ENCODE results near the gene ALB.

Gene ALB

GRCh38 chr4:73453701-73454005 is 49.6 kb downstream of the ALB start:
- no peak for TF ChIP-seq CTCF (conservative IDR thresholded peaks at IDR 0.05; ENCODE audit: low read depth, low read length)
- no peak overlapping the region for H3K4me3 ChIP-seq (ENCODE audit: low read depth, low read length)
- DNase-seq (ENCODE audit: low read depth): no peak

GRCh38 chr4:73454920-73455319 is 50.8 kb downstream of the ALB start:
- TF ChIP-seq CTCF (conservative IDR thresholded peaks at IDR 0.05; ENCODE audit: low read depth, low read length): no peak
- no peak overlapping the region for H3K4me3 ChIP-seq (ENCODE audit: low read depth, low read length)
- no peak for DNase-seq (ENCODE audit: low read depth)

- TF ChIP-seq CTCF (conservative IDR thresholded peaks at IDR 0.05; ENCODE audit: low read depth, low read length): no peak
- H3K4me3 ChIP-seq (ENCODE audit: low read depth, low read length): no peak overlapping the region
- DNase-seq (ENCODE audit: low read depth): no peak
Measured at GRCh38 chr4:73456177-73457022, 52.3 kb downstream of the ALB start.

GRCh38 chr4:73458184-73459047 is 54.3 kb downstream of the ALB start:
- no peak for TF ChIP-seq CTCF (conservative IDR thresholded peaks at IDR 0.05; ENCODE audit: low read depth, low read length)
- no peak for DNase-seq (ENCODE audit: low read depth)
- no peak overlapping the region for H3K4me3 ChIP-seq (ENCODE audit: low read depth, low read length)

- TF ChIP-seq CTCF (conservative IDR thresholded peaks at IDR 0.05; ENCODE audit: low read depth, low read length): no peak
- no peak for DNase-seq (ENCODE audit: low read depth)
Measured at GRCh38 chr4:73459048-73459421, 54.9 kb downstream of the ALB start.

GRCh38 chr4:73460913-73461522 is 56.9 kb downstream of the ALB start:
- no peak overlapping the region for H3K4me3 ChIP-seq (ENCODE audit: low read depth, low read length)
- TF ChIP-seq CTCF (conservative IDR thresholded peaks at IDR 0.05; ENCODE audit: low read depth, low read length): no peak
- no peak for DNase-seq (ENCODE audit: low read depth)

More at GRCh38 chr4:73459048-73459421, 54.9 kb downstream of the ALB start:
- no peak overlapping the region for H3K4me3 ChIP-seq (ENCODE audit: low read depth, low read length)

All from choroid plexus epithelial cell (primary cell).